Measurements from ENCODE around the gene APCDD1. TPM values are rescaled to one million over a fixed set of nuclear protein-coding genes. Genes with fewer than 3 reads are reported as not detected.

The APCDD1 gene
- total RNA-seq, 4 donors from 2014 or later, result 47.6 to 191 (median 118) TPM

- no peak for TF ChIP-seq CTCF (IDR thresholded peaks at IDR 0.05; ENCODE audit: low read depth)
Measured at GRCh38 chr18:10473132-10473531, 18.7 kb downstream of the APCDD1 start.

- no peak for TF ChIP-seq CTCF (IDR thresholded peaks at IDR 0.05; ENCODE audit: low read depth)
Measured at GRCh38 chr18:10474309-10474708, 19.9 kb downstream of the APCDD1 start.

GRCh38 chr18:10475276-10475653, 20.8 kb downstream of the APCDD1 start:
- no peak for TF ChIP-seq CTCF (IDR thresholded peaks at IDR 0.05; ENCODE audit: low read depth)

- no peak for TF ChIP-seq CTCF (IDR thresholded peaks at IDR 0.05; ENCODE audit: low read depth)
Measured at GRCh38 chr18:10475654-10476291, 21.3 kb downstream of the APCDD1 start.

GRCh38 chr18:10476338-10476791, 21.9 kb downstream of the APCDD1 start:
- TF ChIP-seq CTCF (IDR thresholded peaks at IDR 0.05; ENCODE audit: low read depth), result no peak

- TF ChIP-seq CTCF (IDR thresholded peaks at IDR 0.05; ENCODE audit: low read depth), result no peak
Measured at GRCh38 chr18:10477121-10477862, 22.9 kb downstream of the APCDD1 start.

- TF ChIP-seq CTCF (IDR thresholded peaks at IDR 0.05; ENCODE audit: low read depth), result no peak
Measured at GRCh38 chr18:10477863-10478260, 23.4 kb downstream of the APCDD1 start.
